Heart left ventricle (tissue), 13 donors: ENCODE data around the gene NSMF.

Source experiments
- CTCF ChIP-seq, 12 donors: fragments of 200-600 bp; sonication (generic) in 4 of 12; IDR thresholded peaks; one replicate each; pipeline versions ENCODE4 v1.5.0 to v1.8.0; 2018 to 2022; ENCODE audit warnings: antibody characterized with exemption in 12 of 12, mild to moderate bottlenecking in 5 of 12
- POLR2A ChIP-seq, 2 donors: fragments of 450-650 bp; IDR thresholded peaks; one replicate each; pipeline ENCODE4 v1.6.1; 2017; ENCODE audit warnings: antibody characterized with exemption in 2 of 2, mild to moderate bottlenecking in 2 of 2, moderate library complexity in 2 of 2
- donor health status: ischemic (EF 13 %, LVEDD 7.1; RV severe dilation, severe dysfunction).
- donor health status: DM: no; HTN: yes; CAD: no.
- donor health status: DM: no; HTN: no; CAD: no.
- donor health status: ischemic (EF 25% LVEDD 6.9; RV normal size, moderate dysfunction).
- donor health status: ischemic (EF 25% LVEDD 5.7; RV mildly dilated, moderate dysfunction).
- donor health status: ischemic (EF 35%, LVEDD 5.7; RV mildly dilated, moderate dysfunction).
- donor health status: nonischemic (EF 11% LVEDD 7.7; RV severe dilation, severe dysfunction).
- donor health status: DM: yes; HTN: yes; CAD: no.
- donor health status: PGD.
- donor health status: ischemic (EF 29% LVEDD 5.4; RV normal size, mild dysfunction).
- donor health status: nonischemic (EF 23%, LVEDD 6.1; RV moderate dilation, normal function).

- no peak for TF ChIP-seq CTCF (IDR thresholded peaks at IDR 0.05)
- no peak for TF ChIP-seq POLR2A (IDR thresholded peaks at IDR 0.05)
These were observed 55.9 kb downstream of the NSMF start for GRCh38 chr9:137403269-137403668.
